DND-41 (cell line): Measurements from ENCODE around the gene GNPDA2.

ENCODE experiments used
- EZH2 ChIP-seq: IDR thresholded peaks from 3 replicates; pipeline ENCODE4 v1.6.1; 2012; ENCODE audit warnings: borderline replicate concordance, low read depth, mild to moderate bottlenecking, moderate library complexity, low read length, inconsistent platforms; ENCODE audit not compliant: severe bottlenecking
- TF ChIP-seq, protein P1 (sequence below): IDR thresholded peaks from 2 replicates; pipeline ENCODE4 v1.5.1; 2012; ENCODE audit warnings: borderline replicate concordance, low read length, moderate library complexity, mild to moderate bottlenecking; ENCODE audit not compliant: poor library complexity, severe bottlenecking; ENCODE audit errors: extremely low read depth

DNA sequence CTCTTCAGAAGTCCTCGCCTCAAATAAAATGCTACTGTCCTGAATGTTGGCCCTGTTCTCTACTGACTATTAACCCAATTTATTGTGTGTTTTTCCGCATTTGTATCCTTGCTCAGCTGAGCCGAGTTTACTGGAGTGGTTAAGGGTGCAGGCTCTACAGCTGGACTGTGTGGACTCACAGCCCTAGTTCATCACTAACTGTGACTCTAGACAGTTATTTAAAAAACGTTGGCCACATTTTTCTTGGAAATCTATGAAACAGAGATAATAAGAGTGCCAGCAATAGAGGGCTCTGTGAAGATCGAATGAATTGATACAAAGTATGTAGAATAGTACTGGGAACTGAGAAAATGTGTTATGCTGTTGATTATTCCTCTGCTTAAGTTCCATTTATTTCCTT, 51.0 kb downstream of the GNPDA2 start:
- TF ChIP-seq, protein P1, sequence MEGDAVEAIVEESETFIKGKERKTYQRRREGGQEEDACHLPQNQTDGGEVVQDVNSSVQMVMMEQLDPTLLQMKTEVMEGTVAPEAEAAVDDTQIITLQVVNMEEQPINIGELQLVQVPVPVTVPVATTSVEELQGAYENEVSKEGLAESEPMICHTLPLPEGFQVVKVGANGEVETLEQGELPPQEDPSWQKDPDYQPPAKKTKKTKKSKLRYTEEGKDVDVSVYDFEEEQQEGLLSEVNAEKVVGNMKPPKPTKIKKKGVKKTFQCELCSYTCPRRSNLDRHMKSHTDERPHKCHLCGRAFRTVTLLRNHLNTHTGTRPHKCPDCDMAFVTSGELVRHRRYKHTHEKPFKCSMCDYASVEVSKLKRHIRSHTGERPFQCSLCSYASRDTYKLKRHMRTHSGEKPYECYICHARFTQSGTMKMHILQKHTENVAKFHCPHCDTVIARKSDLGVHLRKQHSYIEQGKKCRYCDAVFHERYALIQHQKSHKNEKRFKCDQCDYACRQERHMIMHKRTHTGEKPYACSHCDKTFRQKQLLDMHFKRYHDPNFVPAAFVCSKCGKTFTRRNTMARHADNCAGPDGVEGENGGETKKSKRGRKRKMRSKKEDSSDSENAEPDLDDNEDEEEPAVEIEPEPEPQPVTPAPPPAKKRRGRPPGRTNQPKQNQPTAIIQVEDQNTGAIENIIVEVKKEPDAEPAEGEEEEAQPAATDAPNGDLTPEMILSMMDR, result no peak
- no peak for TF ChIP-seq EZH2
